Globus pallidus (tissue), 1 donor: Measurements from ENCODE around the gene RREB1.

ENCODE experiments used
- DNase-seq: peaks from one replicate; pipeline ENCODE4 v3.0.0-alpha.2; 2015; ENCODE audit warnings: low spot score

The RREB1 gene

GRCh38 chr6:7224731-7225130 is 117.0 kb downstream of the RREB1 start:
- DNase-seq = no peak

- no peak for DNase-seq
Measured at GRCh38 chr6:7228662-7229375, 121.1 kb downstream of the RREB1 start.

- no peak for DNase-seq
Measured at GRCh38 chr6:7229376-7230326, 121.9 kb downstream of the RREB1 start.

GRCh38 chr6:7230327-7230691 is 122.5 kb downstream of the RREB1 start:
- DNase-seq = no peak

GRCh38 chr6:7230956-7231713 is 123.4 kb downstream of the RREB1 start:
- DNase-seq = no peak

GRCh38 chr6:7232351-7232750 is 124.6 kb downstream of the RREB1 start:
- no peak for DNase-seq

- no peak for DNase-seq
Measured at GRCh38 chr6:7234547-7234946, 126.8 kb downstream of the RREB1 start.

- no peak for DNase-seq
Measured at GRCh38 chr6:7235712-7236305, 128.0 kb downstream of the RREB1 start.

GRCh38 chr6:7236306-7237209 is 128.8 kb downstream of the RREB1 start:
- no peak for DNase-seq

- DNase-seq = no peak
Measured at GRCh38 chr6:7237653-7238188, 130.0 kb downstream of the RREB1 start.

GRCh38 chr6:7238526-7238899 is 130.8 kb downstream of the RREB1 start:
- DNase-seq = no peak

GRCh38 chr6:7238900-7239589 is 131.3 kb downstream of the RREB1 start:
- peak; percentile 45 for DNase-seq

- no peak for DNase-seq
Measured at GRCh38 chr6:7239590-7239948, 131.8 kb downstream of the RREB1 start.

GRCh38 chr6:7240351-7240750 is 132.6 kb downstream of the RREB1 start:
- no peak for DNase-seq

- DNase-seq = no peak
Measured at GRCh38 chr6:7241160-7241559, 133.4 kb downstream of the RREB1 start.

GRCh38 chr6:7241709-7242645 is 134.2 kb downstream of the RREB1 start:
- no peak for DNase-seq

- DNase-seq = no peak
Measured at GRCh38 chr6:7242835-7243178, 135.0 kb downstream of the RREB1 start.

- DNase-seq = peak; percentile 49
Measured at GRCh38 chr6:7243179-7243981, 135.6 kb downstream of the RREB1 start.
